ENCODE data around the gene FETUB.

DNA sequence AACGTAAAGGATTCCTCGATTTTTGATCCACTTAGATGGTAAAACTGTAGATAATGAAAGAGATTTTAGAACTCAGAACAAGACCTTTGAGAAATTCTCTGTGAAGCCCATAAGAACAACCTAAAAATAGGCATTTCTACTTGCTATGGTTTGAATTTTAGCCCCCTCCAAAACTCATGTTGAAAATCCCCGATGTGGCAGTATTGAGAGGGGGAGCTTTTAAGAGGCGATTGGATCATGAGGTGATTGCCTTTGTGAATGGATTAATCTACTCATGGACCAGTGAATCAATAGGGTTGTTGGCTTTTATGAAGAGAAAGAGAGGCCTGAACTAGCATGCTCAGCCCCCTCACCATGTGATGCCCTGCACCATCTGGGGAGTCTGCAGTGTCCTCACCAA lies 47.5 kb upstream of the FETUB start:
- TF ChIP-seq, protein P1, sequence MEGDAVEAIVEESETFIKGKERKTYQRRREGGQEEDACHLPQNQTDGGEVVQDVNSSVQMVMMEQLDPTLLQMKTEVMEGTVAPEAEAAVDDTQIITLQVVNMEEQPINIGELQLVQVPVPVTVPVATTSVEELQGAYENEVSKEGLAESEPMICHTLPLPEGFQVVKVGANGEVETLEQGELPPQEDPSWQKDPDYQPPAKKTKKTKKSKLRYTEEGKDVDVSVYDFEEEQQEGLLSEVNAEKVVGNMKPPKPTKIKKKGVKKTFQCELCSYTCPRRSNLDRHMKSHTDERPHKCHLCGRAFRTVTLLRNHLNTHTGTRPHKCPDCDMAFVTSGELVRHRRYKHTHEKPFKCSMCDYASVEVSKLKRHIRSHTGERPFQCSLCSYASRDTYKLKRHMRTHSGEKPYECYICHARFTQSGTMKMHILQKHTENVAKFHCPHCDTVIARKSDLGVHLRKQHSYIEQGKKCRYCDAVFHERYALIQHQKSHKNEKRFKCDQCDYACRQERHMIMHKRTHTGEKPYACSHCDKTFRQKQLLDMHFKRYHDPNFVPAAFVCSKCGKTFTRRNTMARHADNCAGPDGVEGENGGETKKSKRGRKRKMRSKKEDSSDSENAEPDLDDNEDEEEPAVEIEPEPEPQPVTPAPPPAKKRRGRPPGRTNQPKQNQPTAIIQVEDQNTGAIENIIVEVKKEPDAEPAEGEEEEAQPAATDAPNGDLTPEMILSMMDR (IDR thresholded peaks at IDR 0.05) = no peak
- no peak for TF ChIP-seq POLR2A (IDR thresholded peaks at IDR 0.05)
